ENCODE data around the gene SH3RF3. TPM values are rescaled to one million over a fixed set of nuclear protein-coding genes. Genes with fewer than 3 reads are reported as not detected.
"Not testable (repeated sequence)": the region's sequence is repeated elsewhere in the genome, so short reads cannot be mapped to it uniquely, and the experiment has no call there.

Gene SH3RF3
- total and polyA plus RNA-seq, 5 donors from 2014 or later = 0.16 to 1.6 (median 0.76) TPM

DNA sequence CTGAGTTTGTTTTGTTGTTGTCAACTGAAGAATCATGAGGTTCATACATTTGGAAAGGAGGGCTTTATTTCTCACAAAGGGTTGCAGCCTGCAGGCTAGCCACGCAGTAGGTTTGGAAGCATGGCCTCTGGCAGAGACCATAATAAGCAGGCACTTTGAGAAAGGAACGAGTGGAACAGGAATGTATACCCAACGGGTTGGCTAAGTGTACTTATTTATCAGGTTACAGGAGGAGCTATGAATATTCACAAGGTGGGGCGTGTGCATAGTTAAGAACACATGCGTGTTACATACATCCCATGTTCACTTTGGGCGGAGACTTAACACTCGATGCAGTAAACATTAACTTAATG lies 30.1 kb upstream of the SH3RF3 start:
- Histone ChIP-seq H3K27ac (ENCODE audit: insufficient read depth, low read length, poor library complexity, severe bottlenecking) (no peak overlapping the region), H3K4me3 (ENCODE audit: low read depth, low read length) (no peak overlapping the region), H3K27me3 (ENCODE audit: control insufficient read depth, insufficient read depth, low read length) (no peaks in the 10 kb centered on the region), H3K4me1 (ENCODE audit: control insufficient read depth, insufficient read depth, low read length, poor library complexity, severe bottlenecking) (no peaks in the 10 kb centered on the region), H3K9me3 (ENCODE audit: control insufficient read depth in 2 of 2, low read length in 2 of 2) (peaks cover 2 to 4% of the 10 kb centered on the region in 2 experiments), H3K36me3 (ENCODE audit: control insufficient read depth, insufficient read depth, low read length) (no peaks in the 10 kb centered on the region)
- Mint-ChIP-seq H3K27ac (no peak overlapping the region), H3K4me3 (no peak overlapping the region), H3K9me3 (peaks cover 0 to 8% (median 3%) of the 10 kb centered on the region in 7 donors), H3K36me3 (no peaks in the 10 kb centered on the region), H3K27me3 (peaks cover 28% of the 10 kb centered on the region), H3K4me1 (peaks cover 0 to 18% (median 5%) of the 10 kb centered on the region in 4 donors)
- no peak for DNase-seq
- ATAC-seq (ENCODE audit: low read depth in 2 of 2) = no peak

DNA sequence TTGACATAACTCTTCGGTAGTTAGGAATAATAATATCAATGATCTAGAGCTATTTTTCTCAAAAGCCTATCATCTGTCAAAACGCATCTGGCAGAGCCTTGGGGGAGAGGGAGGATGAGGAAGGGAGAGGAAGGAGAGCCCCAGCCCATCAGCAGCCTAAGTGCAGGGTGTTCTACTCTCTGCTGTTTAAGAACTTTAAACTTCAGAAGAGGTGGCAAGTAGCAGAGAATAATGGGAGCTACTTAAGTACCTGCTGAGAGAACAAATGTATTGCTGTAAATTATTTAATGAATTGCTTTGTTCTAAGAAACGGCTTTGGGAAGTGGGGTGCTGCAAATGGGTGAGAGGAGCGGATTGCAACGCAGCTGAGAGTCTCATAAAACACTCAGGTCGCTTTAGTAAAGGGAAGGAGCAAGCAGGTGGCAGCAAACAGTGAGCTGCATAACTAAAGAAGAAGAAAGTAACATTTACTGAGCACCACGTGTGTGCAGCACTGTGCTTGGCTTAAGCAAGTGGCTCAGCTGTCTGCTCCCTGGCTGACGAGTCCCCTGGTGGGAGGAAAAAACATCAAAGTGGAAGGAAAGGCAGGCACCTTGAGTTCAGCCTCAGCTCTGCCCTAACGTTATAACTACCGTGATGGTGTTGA lies 26.3 kb upstream of the SH3RF3 start:
- Mint-ChIP-seq H3K4me1 (peaks cover 0 to 18% (median 5%) of the 10 kb centered on the region in 4 donors), H3K4me3 (peak overlapping the region in 1 of 4 donors; percentile 38), H3K9me3 (no peaks in the 10 kb centered on the region), H3K27me3 (peaks cover 27% of the 10 kb centered on the region), H3K27ac (peak overlapping the region in 2 of 3 donors; percentile 22 to 62), H3K36me3 (no peaks in the 10 kb centered on the region)
- no peaks in the 10 kb centered on the region for H3K36me3 ChIP-seq (ENCODE audit: control insufficient read depth, insufficient read depth, low read length)
- ATAC-seq (ENCODE audit: low read depth in 2 of 2) = peak in 1 of 2 donors; percentile 20
- no peak overlapping the region for H3K27ac ChIP-seq (ENCODE audit: insufficient read depth, low read length, poor library complexity, severe bottlenecking)
- peak in 2 of 3 donors; percentile 15 to 16 for DNase-seq
- H3K27me3 ChIP-seq (ENCODE audit: control insufficient read depth, insufficient read depth, low read length) = no peaks in the 10 kb centered on the region
- H3K4me3 ChIP-seq (ENCODE audit: low read depth, low read length) = no peak overlapping the region
- H3K9me3 ChIP-seq (ENCODE audit: control insufficient read depth in 2 of 2, low read length in 2 of 2) = no peaks in the 10 kb centered on the region
- no peaks in the 10 kb centered on the region for H3K4me1 ChIP-seq (ENCODE audit: control insufficient read depth, insufficient read depth, low read length, poor library complexity, severe bottlenecking)

DNA sequence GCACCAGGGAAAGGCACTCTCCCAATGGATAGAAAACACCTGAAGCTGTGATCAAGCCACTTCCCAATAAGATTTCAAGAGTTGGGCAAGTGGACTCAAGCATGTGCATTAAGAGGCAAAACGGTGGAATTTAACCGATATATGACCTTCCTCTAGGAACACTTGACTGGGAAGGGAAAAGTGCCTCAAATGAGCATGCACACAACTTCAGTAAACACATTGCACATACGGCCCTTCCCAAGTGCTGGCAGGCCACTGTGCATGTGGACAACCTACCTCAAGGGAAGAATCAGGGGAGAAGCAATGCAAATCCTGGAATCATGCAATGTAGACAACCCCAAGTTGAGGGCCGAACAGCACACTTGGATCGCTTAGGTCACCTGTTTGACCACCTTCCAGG lies 23.9 kb upstream of the SH3RF3 start:
- Histone ChIP-seq H3K36me3 (ENCODE audit: control insufficient read depth, insufficient read depth, low read length) (no peaks in the 10 kb centered on the region), H3K4me3 (ENCODE audit: low read depth, low read length) (no peak overlapping the region), H3K27ac (ENCODE audit: insufficient read depth, low read length, poor library complexity, severe bottlenecking) (no peak overlapping the region), H3K9me3 (ENCODE audit: control insufficient read depth in 2 of 2, low read length in 2 of 2) (no peaks in the 10 kb centered on the region), H3K27me3 (ENCODE audit: control insufficient read depth, insufficient read depth, low read length) (no peaks in the 10 kb centered on the region), H3K4me1 (ENCODE audit: control insufficient read depth, insufficient read depth, low read length, poor library complexity, severe bottlenecking) (no peaks in the 10 kb centered on the region)
- Mint-ChIP-seq H3K27me3 (peaks cover 19% of the 10 kb centered on the region), H3K4me3 (no peak overlapping the region), H3K9me3 (no peaks in the 10 kb centered on the region), H3K4me1 (peaks cover 0 to 15% (median 5%) of the 10 kb centered on the region in 4 donors), H3K27ac (no peak overlapping the region), H3K36me3 (no peaks in the 10 kb centered on the region)
- no peak for ATAC-seq (ENCODE audit: low read depth in 2 of 2)
- DNase-seq = no peak

DNA sequence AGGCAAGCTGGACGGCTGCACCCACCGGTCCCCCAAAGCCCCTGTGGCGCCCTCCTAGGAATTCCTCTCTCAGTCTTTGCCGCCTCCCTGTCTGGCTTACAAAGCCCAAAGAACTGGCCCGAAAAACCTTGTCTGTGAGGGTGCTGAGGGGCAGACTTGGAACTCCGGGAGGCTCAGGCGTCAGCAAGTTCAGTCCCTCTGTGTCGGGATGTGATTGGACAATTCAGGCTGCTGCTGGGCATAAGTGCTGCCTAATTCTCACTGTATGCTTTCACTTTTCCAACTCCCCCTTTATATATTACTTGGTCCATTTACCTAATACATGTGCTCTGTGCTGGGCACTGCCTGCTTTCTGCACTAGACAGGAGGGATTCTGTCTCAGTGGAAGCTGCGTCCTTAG lies 20.3 kb upstream of the SH3RF3 start:
- no peak for DNase-seq
- H3K4me3 ChIP-seq (ENCODE audit: low read depth, low read length) = no peak overlapping the region
- H3K9me3 ChIP-seq (ENCODE audit: control insufficient read depth in 2 of 2, low read length in 2 of 2) = no peaks in the 10 kb centered on the region
- no peaks in the 10 kb centered on the region for H3K4me1 ChIP-seq (ENCODE audit: control insufficient read depth, insufficient read depth, low read length, poor library complexity, severe bottlenecking)
- no peak overlapping the region for H3K27ac ChIP-seq (ENCODE audit: insufficient read depth, low read length, poor library complexity, severe bottlenecking)
- H3K36me3 Mint-ChIP-seq = no peaks in the 10 kb centered on the region
- peak overlapping the region in 1 of 3 donors; percentile 39 for H3K27ac Mint-ChIP-seq
- H3K4me1 Mint-ChIP-seq = peaks cover 0 to 4% (median 0%) of the 10 kb centered on the region in 4 donors
- H3K27me3 ChIP-seq (ENCODE audit: control insufficient read depth, insufficient read depth, low read length) = no peaks in the 10 kb centered on the region
- H3K27me3 Mint-ChIP-seq = peaks cover 12% of the 10 kb centered on the region
- no peak overlapping the region for H3K4me3 Mint-ChIP-seq
- H3K36me3 ChIP-seq (ENCODE audit: control insufficient read depth, insufficient read depth, low read length) = no peaks in the 10 kb centered on the region
- ATAC-seq (ENCODE audit: low read depth in 2 of 2) = no peak
- no peaks in the 10 kb centered on the region for H3K9me3 Mint-ChIP-seq

DNA sequence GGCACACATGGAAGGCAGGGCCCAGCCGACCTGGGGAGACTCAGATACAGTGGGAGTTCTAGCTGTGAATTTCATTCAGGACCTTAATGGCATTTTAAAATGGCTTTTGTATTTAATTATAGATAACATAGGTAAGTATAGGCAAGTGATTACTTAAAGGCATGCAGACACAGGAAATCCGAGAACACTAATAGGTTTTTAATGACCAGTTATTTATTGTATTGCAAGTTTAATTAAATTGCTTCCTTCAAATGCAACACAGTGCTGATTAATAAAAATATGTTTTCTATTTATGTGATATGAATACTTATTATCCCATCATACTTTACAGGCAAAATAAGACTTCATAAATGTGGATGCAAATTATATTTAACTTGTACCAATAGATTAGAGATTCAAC lies 19.7 kb upstream of the SH3RF3 start:
- Mint-ChIP-seq H3K36me3 (no peaks in the 10 kb centered on the region), H3K4me1 (peaks cover 0 to 4% (median 0%) of the 10 kb centered on the region in 4 donors), H3K4me3 (no peak overlapping the region), H3K27me3 (peaks cover 7% of the 10 kb centered on the region), H3K9me3 (no peaks in the 10 kb centered on the region), H3K27ac (peak overlapping the region in 1 of 3 donors; percentile 39)
- no peaks in the 10 kb centered on the region for H3K9me3 ChIP-seq (ENCODE audit: control insufficient read depth in 2 of 2, low read length in 2 of 2)
- H3K4me3 ChIP-seq (ENCODE audit: low read depth, low read length) = no peak overlapping the region
- H3K36me3 ChIP-seq (ENCODE audit: control insufficient read depth, insufficient read depth, low read length) = no peaks in the 10 kb centered on the region
- no peaks in the 10 kb centered on the region for H3K4me1 ChIP-seq (ENCODE audit: control insufficient read depth, insufficient read depth, low read length, poor library complexity, severe bottlenecking)
- no peak overlapping the region for H3K27ac ChIP-seq (ENCODE audit: insufficient read depth, low read length, poor library complexity, severe bottlenecking)
- no peaks in the 10 kb centered on the region for H3K27me3 ChIP-seq (ENCODE audit: control insufficient read depth, insufficient read depth, low read length)
- no peak for ATAC-seq (ENCODE audit: low read depth in 2 of 2)
- no peak for DNase-seq

DNA sequence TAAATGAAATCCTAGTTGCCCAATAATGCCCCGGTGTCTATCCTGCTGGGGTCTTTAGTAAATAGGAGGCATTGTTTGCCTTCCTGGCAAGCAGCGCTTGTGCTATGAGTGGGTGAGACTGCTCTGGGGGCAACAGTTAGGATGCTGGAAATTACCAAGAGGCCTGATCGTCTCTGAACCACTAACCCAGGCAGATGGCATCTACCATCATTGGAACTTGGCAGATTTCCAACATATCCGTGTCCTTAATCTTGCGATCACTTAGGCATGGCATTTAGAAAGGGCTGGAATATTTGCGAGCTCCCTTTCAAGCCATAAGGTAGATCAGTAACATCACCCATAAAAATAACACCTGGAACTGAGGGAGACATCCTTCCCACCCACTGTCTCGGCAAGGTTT lies 18.8 kb upstream of the SH3RF3 start:
- Histone ChIP-seq H3K4me3 (ENCODE audit: low read depth, low read length) (no peak overlapping the region), H3K27me3 (ENCODE audit: control insufficient read depth, insufficient read depth, low read length) (no peaks in the 10 kb centered on the region), H3K4me1 (ENCODE audit: control insufficient read depth, insufficient read depth, low read length, poor library complexity, severe bottlenecking) (no peaks in the 10 kb centered on the region), H3K36me3 (ENCODE audit: control insufficient read depth, insufficient read depth, low read length) (no peaks in the 10 kb centered on the region), H3K27ac (ENCODE audit: insufficient read depth, low read length, poor library complexity, severe bottlenecking) (no peak overlapping the region), H3K9me3 (ENCODE audit: control insufficient read depth in 2 of 2, low read length in 2 of 2) (no peaks in the 10 kb centered on the region)
- H3K4me1 Mint-ChIP-seq = peaks cover 0 to 4% (median 0%) of the 10 kb centered on the region in 4 donors
- DNase-seq (no peak), ATAC-seq (ENCODE audit: low read depth in 2 of 2) (no peak)
- peaks cover 0 to 2% (median 0%) of the 10 kb centered on the region in 7 donors for H3K9me3 Mint-ChIP-seq
- peaks cover 7% of the 10 kb centered on the region for H3K27me3 Mint-ChIP-seq
- H3K36me3 Mint-ChIP-seq = no peaks in the 10 kb centered on the region
- no peak overlapping the region for H3K4me3 Mint-ChIP-seq
- H3K27ac Mint-ChIP-seq = peak overlapping the region in 2 of 3 donors; percentile 20 to 65

DNA sequence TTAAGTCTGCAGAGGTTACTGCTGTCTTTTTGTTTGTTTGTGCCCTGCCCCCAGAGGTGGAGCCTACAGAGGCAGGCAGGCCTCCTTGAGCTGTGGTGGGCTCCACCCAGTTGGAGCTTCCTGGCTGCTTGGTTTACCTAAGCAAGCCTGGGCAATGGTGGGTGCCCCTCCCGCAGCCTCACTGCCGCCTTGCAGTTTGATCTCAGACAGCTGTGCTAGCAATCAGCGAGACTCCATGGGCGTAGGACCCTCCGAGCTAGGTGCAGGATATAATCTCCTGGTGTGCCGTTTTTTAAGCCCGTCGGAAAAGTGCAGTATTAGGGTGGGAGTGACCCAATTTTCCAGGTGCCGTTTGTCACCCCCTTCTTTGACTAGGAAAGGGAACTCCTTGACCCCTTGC lies 11.8 kb upstream of the SH3RF3 start:
- DNase-seq; H3K9me3 Mint-ChIP-seq; H3K4me3 Mint-ChIP-seq; H3K4me1 ChIP-seq (ENCODE audit: control insufficient read depth, insufficient read depth, low read length, poor library complexity, severe bottlenecking); H3K27ac ChIP-seq (ENCODE audit: insufficient read depth, low read length, poor library complexity, severe bottlenecking); H3K27me3 ChIP-seq (ENCODE audit: control insufficient read depth, insufficient read depth, low read length); ATAC-seq (ENCODE audit: low read depth in 2 of 2); H3K4me1 Mint-ChIP-seq; H3K36me3 Mint-ChIP-seq; H3K9me3 ChIP-seq (ENCODE audit: control insufficient read depth in 2 of 2, low read length in 2 of 2); H3K4me3 ChIP-seq (ENCODE audit: low read depth, low read length); H3K36me3 ChIP-seq (ENCODE audit: control insufficient read depth, insufficient read depth, low read length): not testable (repeated sequence)
- Mint-ChIP-seq H3K27ac (peak overlapping the region in 1 of 3 donors; percentile 60), H3K27me3 (peaks cover 14% of the 10 kb centered on the region)

DNA sequence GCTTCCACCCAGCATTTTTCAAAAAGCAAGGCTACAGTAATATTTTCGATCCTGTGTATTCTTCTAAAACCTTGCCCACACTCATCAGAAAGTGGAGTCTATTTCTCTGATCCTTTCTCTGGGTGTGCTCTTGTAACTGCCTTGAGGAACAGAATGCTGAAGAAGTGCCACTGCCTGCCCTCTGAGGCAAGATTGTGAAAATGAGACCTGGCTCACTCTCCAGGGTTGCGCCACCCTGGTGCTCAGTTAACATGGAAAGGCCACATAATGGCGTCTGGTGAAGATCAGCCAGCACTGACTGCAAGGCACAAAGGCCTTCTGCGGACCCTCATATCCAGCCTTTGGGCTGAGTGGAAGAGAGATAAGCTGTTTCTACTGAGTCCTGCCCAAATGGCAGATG lies 11.2 kb upstream of the SH3RF3 start:
- Mint-ChIP-seq H3K4me1 (peaks cover 0 to 5% (median 4%) of the 10 kb centered on the region in 4 donors), H3K36me3 (no peaks in the 10 kb centered on the region), H3K27ac (peak overlapping the region in 2 of 3 donors; percentile 51 to 60), H3K27me3 (peaks cover 19% of the 10 kb centered on the region), H3K9me3 (peaks cover 0 to 2% (median 0%) of the 10 kb centered on the region in 7 donors), H3K4me3 (no peak overlapping the region)
- ATAC-seq (ENCODE audit: low read depth in 2 of 2) = no peak
- H3K27me3 ChIP-seq (ENCODE audit: control insufficient read depth, insufficient read depth, low read length) = peaks cover 2% of the 10 kb centered on the region
- DNase-seq = no peak
- H3K9me3 ChIP-seq (ENCODE audit: control insufficient read depth in 2 of 2, low read length in 2 of 2) = no peaks in the 10 kb centered on the region
- no peaks in the 10 kb centered on the region for H3K36me3 ChIP-seq (ENCODE audit: control insufficient read depth, insufficient read depth, low read length)
- no peak overlapping the region for H3K4me3 ChIP-seq (ENCODE audit: low read depth, low read length)
- H3K4me1 ChIP-seq (ENCODE audit: control insufficient read depth, insufficient read depth, low read length, poor library complexity, severe bottlenecking) = no peaks in the 10 kb centered on the region
- no peak overlapping the region for H3K27ac ChIP-seq (ENCODE audit: insufficient read depth, low read length, poor library complexity, severe bottlenecking)
